HCT116 (cell line): Measurements from ENCODE around the gene NIM1K. TPM values are rescaled to one million over a fixed set of nuclear protein-coding genes. Genes with fewer than 3 reads are reported as not detected.

Experiments
- ATAC-seq: fragments of 200-7000 bp; cut with Tn5 transposase; 2 replicates; pipeline ENCODE4 v1.9.1; 2020; ENCODE audit warnings: mild to moderate bottlenecking, moderate library complexity
- BruUV-seq: library from RNA; stranded (reverse); fragments of 400-500 nt; replicated peaks from 2 replicates; lab custom pipeline; 2021; lab: Mats Ljungman, UMichigan
- CTCF ChIA-PET: fragments of 300-600 bp; sonication (Branson Sonifier 250); formaldehyde crosslinking; loops from one replicate; lab custom pipeline; 2021; ENCODE audit warnings: antibody characterized with exemption; lab: Charles Lee
- POLR2A ChIA-PET: fragments of 300-600, 350-600 bp; sonication (Branson Sonifier 250); formaldehyde crosslinking; loops from one replicate; lab custom pipeline; 2021; ENCODE audit warnings: antibody characterized with exemption; lab: Charles Lee
- RAD21 ChIA-PET, 2 experiments: fragments of 300-600 bp; sonication (Branson Sonifier 250); formaldehyde crosslinking; loops; one replicate each; lab custom pipeline; 2023; ENCODE audit warnings: low total read pairs in 2 of 2; ENCODE audit not compliant: uncharacterized antibody in 2 of 2, unreplicated experiment in 2 of 2, low non-redundant PET in 1 of 2; lab: Charles Lee
- DNase-seq: peaks from one replicate; pipeline ENCODE4 v3.0.0-alpha.2; 2010; ENCODE audit warnings: low read depth, low spot score
- H2AFZ ChIP-seq: fragments of 200-600 bp; shearing (Covaris generic), sonication (generic); 2 replicates; pipeline ENCODE4 v1.6.1; 2017; ENCODE audit warnings: low read depth, mixed run types, mixed read lengths, antibody characterized with exemption, low read length; ENCODE audit not compliant: poor library complexity, severe bottlenecking
- H3K27ac ChIP-seq: 2 replicates; pipeline ENCODE4 v1.5.1; 2012; ENCODE audit warnings: low read depth, low read length
- H3K27me3 ChIP-seq: fragments of 200-600 bp; sonication (generic); 2 replicates; pipeline ENCODE4 v1.6.1; 2016; ENCODE audit warnings: mixed run types, low read length, mixed read lengths; ENCODE audit not compliant: insufficient read depth
- H3K36me3 ChIP-seq, 2 experiments: fragments of 200-500 bp in 1 of 2; fragments of 200-600 bp in 1 of 2; sonication (Bioruptor generic) in 1 of 2; sonication (generic) in 1 of 2; 2 replicates each; pipeline versions ENCODE4 v1.5.1 to v1.6.1; 2014 to 2016; ENCODE audit warnings: low read length in 2 of 2, inconsistent platforms in 1 of 2, mixed read lengths in 1 of 2, mixed run types in 1 of 2; ENCODE audit not compliant: insufficient read depth in 2 of 2, control insufficient read depth in 1 of 2
- H3K4me1 ChIP-seq, 2 experiments: fragments of 200-600 bp in 1 of 2; sonication (generic) in 1 of 2; 2 replicates each; pipeline versions ENCODE4 v1.5.1 to v1.6.1; 2012 to 2017; ENCODE audit warnings: low read length in 2 of 2, inconsistent platforms in 1 of 2, mild to moderate bottlenecking in 1 of 2, mixed read lengths in 1 of 2, mixed run types in 1 of 2, moderate library complexity in 1 of 2; ENCODE audit not compliant: insufficient read depth in 2 of 2, control insufficient read depth in 1 of 2
- H3K4me2 ChIP-seq: fragments of 200-600 bp; sonication (generic); 2 replicates; pipeline ENCODE4 v1.6.1; 2017; ENCODE audit warnings: mixed run types, low read length, mixed read lengths
- H3K4me3 ChIP-seq, 2 experiments: fragments of 200-600 bp in 1 of 2; sonication (generic) in 1 of 2; replicated peaks in 1 of 2; 2 replicates each; pipeline ENCODE4 v1.5.1; 2011 to 2016; ENCODE audit warnings: low read length in 2 of 2, control low read depth in 1 of 2, low read depth in 1 of 2, mild to moderate bottlenecking in 1 of 2, mixed read lengths in 1 of 2, mixed run types in 1 of 2
- H3K79me2 ChIP-seq: fragments of 200-600 bp; sonication (generic); 2 replicates; pipeline ENCODE4 v1.6.1; 2017; ENCODE audit warnings: mild to moderate bottlenecking, mixed run types, low read length, moderate library complexity, mixed read lengths; ENCODE audit not compliant: insufficient read depth
- H3K9ac ChIP-seq: fragments of 200-600 bp; sonication (generic); 2 replicates; pipeline ENCODE4 v1.6.1; 2016; ENCODE audit warnings: low read length, mixed read lengths
- H3K9me2 ChIP-seq: fragments of 200-600 bp; sonication (generic), shearing (Covaris generic); 2 replicates; pipeline ENCODE4 v1.6.1; 2017; ENCODE audit warnings: mixed run types, mild to moderate bottlenecking, moderate library complexity; ENCODE audit not compliant: insufficient read depth
- H3K9me3 ChIP-seq, 2 experiments: fragments of 200-500 bp in 1 of 2; fragments of 200-600 bp in 1 of 2; sonication (Bioruptor generic) in 1 of 2; sonication (generic) in 1 of 2; 2 replicates each; pipeline ENCODE4 v1.6.1; 2014 to 2017; ENCODE audit warnings: low read length in 2 of 2, mixed read lengths in 2 of 2, inconsistent platforms in 1 of 2, low read depth in 1 of 2, mild to moderate bottlenecking in 1 of 2, mixed run types in 1 of 2, moderate library complexity in 1 of 2; ENCODE audit not compliant: control insufficient read depth in 1 of 2, insufficient read depth in 1 of 2
- H4K20me1 ChIP-seq: fragments of 200-600 bp; sonication (generic), shearing (Covaris generic); 2 replicates; pipeline ENCODE4 v1.6.1; 2017; ENCODE audit warnings: mixed run types, mild to moderate bottlenecking, moderate library complexity; ENCODE audit not compliant: insufficient read depth
- ATF3 ChIP-seq: IDR thresholded peaks from 2 replicates; pipeline ENCODE4 v1.6.1; 2012
- CTCF ChIP-seq, 3 experiments: fragments of 200-600 bp in 1 of 3; sonication (generic) in 1 of 3; IDR thresholded peaks in 2 of 3; conservative IDR thresholded peaks in 1 of 3; 2 replicates each; pipeline ENCODE4 v1.5.1; 2012 to 2017; ENCODE audit warnings: low read depth in 2 of 3, low read length in 2 of 3, antibody characterized with exemption in 1 of 3, borderline replicate concordance in 1 of 3, control low read depth in 1 of 3, mild to moderate bottlenecking in 1 of 3, mixed read lengths in 1 of 3, mixed run types in 1 of 3, moderate library complexity in 1 of 3; ENCODE audit not compliant: insufficient read depth in 1 of 3
- EGR1 ChIP-seq: IDR thresholded peaks from 2 replicates; pipeline ENCODE4 v1.6.1; 2012; ENCODE audit warnings: low read depth
- POLR2A ChIP-seq: IDR thresholded peaks from 2 replicates; pipeline ENCODE4 v1.7.0; 2011; ENCODE audit warnings: borderline replicate concordance; ENCODE audit not compliant: insufficient read depth, insufficient read length; ENCODE audit errors: extremely low read depth
- RAD21 ChIP-seq: IDR thresholded peaks from 2 replicates; pipeline ENCODE4 v1.6.1; 2012; ENCODE audit warnings: low read depth, mild to moderate bottlenecking
- SIN3A ChIP-seq: IDR thresholded peaks from 2 replicates; pipeline ENCODE4 v1.6.1; 2012; ENCODE audit warnings: low read depth
- SP1 ChIP-seq: IDR thresholded peaks from 2 replicates; pipeline ENCODE4 v1.6.1; 2012; ENCODE audit warnings: low read depth
- TCF7L2 ChIP-seq: IDR thresholded peaks from 2 replicates; pipeline ENCODE4 v1.7.0; 2011; ENCODE audit warnings: borderline replicate concordance, inconsistent platforms; ENCODE audit not compliant: insufficient read depth, insufficient read length; ENCODE audit errors: extremely low read depth
- YY1 ChIP-seq: IDR thresholded peaks from 2 replicates; pipeline ENCODE4 v1.6.1; 2011; ENCODE audit warnings: low read length, low read depth, moderate library complexity, mild to moderate bottlenecking; ENCODE audit not compliant: insufficient replicate concordance; ENCODE audit errors: extremely low read depth
- ZBTB33 ChIP-seq: IDR thresholded peaks from 2 replicates; pipeline ENCODE4 v1.6.1; 2011; ENCODE audit warnings: mild to moderate bottlenecking, low read length, moderate library complexity; ENCODE audit not compliant: insufficient replicate concordance; ENCODE audit errors: extremely low read depth
- ZFX ChIP-seq: fragments of 450-650 bp; IDR thresholded peaks from 2 replicates; pipeline ENCODE4 v1.6.1; 2017
- intact Hi-C: fragments of 100-400 bp; cut with micrococcal nuclease; formaldehyde crosslinking; loops from 2 replicates; pipeline ENCODE4 v1.10.0; 2022
- total RNA-seq: library from RNA; stranded (reverse); gene quantifications from one replicate; pipeline ENCODE4 v1.2.1, GENCODE V29; 2021; ENCODE audit not compliant: unreplicated experiment
- TF ChIP-seq, protein P1 (sequence below): IDR thresholded peaks from 2 replicates; pipeline ENCODE4 v1.6.1; 2012
- TF ChIP-seq, protein P2 (sequence below): IDR thresholded peaks from 2 replicates; pipeline ENCODE4 v1.6.1; 2012; ENCODE audit warnings: low read depth

Gene NIM1K
- total RNA-seq, 1 experiment from 2014 or later = 0.44 TPM

DNA sequence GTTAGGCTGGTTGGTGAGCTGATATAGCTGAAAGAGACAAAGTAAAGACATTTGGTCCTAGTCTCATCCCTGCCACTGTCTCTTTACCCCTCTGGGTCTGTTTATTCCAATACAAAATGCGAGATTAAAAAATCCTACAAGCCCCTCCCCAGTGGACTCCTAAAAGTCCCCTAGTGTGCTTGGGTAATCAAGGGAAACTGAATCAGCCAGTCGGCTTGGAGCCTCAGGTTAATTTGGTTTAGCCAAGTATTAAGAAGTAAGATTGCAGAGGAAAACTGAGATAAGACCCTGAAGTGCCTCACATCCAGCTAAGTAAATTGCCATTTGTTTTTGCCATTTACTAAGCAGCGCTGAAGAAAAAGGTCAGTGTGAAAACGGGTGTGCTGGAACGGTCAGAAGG lies 10.4 kb downstream of the NIM1K start (continued):
- TF ChIP-seq ZBTB33 (no peak), ZFX (no peak), RAD21 (no peak), SP1 (no peak), EGR1 (no peak), POLR2A (no peak), CTCF (IDR thresholded peaks at IDR 0.05 in 2 of 3, conservative IDR thresholded peaks at IDR 0.05 in 1 of 3; ENCODE audit: borderline replicate concordance in 1 of 3, insufficient read depth in 1 of 3, low read depth in 2 of 3, low read length in 2 of 3) (no peak)
- TF ChIP-seq, protein P1, sequence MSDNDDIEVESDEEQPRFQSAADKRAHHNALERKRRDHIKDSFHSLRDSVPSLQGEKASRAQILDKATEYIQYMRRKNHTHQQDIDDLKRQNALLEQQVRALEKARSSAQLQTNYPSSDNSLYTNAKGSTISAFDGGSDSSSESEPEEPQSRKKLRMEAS = no peak

GRCh38 chr5:43203373-43203772 lies 11.3 kb downstream of the NIM1K start:
- CTCF ChIA-PET = no interaction called here
- TF ChIP-seq TCF7L2 = no peak
- no peak for TF ChIP-seq RAD21
- no peak for TF ChIP-seq SIN3A
- TF ChIP-seq, protein P1 = no peak
- TF ChIP-seq ZFX = no peak
- TF ChIP-seq, protein P2, sequence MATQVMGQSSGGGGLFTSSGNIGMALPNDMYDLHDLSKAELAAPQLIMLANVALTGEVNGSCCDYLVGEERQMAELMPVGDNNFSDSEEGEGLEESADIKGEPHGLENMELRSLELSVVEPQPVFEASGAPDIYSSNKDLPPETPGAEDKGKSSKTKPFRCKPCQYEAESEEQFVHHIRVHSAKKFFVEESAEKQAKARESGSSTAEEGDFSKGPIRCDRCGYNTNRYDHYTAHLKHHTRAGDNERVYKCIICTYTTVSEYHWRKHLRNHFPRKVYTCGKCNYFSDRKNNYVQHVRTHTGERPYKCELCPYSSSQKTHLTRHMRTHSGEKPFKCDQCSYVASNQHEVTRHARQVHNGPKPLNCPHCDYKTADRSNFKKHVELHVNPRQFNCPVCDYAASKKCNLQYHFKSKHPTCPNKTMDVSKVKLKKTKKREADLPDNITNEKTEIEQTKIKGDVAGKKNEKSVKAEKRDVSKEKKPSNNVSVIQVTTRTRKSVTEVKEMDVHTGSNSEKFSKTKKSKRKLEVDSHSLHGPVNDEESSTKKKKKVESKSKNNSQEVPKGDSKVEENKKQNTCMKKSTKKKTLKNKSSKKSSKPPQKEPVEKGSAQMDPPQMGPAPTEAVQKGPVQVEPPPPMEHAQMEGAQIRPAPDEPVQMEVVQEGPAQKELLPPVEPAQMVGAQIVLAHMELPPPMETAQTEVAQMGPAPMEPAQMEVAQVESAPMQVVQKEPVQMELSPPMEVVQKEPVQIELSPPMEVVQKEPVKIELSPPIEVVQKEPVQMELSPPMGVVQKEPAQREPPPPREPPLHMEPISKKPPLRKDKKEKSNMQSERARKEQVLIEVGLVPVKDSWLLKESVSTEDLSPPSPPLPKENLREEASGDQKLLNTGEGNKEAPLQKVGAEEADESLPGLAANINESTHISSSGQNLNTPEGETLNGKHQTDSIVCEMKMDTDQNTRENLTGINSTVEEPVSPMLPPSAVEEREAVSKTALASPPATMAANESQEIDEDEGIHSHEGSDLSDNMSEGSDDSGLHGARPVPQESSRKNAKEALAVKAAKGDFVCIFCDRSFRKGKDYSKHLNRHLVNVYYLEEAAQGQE = no peak
- TF ChIP-seq ATF3 = no peak
- TF ChIP-seq EGR1 = no peak
- no peak for TF ChIP-seq YY1
- no peak for TF ChIP-seq POLR2A
- no peak for TF ChIP-seq SP1
- TF ChIP-seq ZBTB33 = no peak

More at GRCh38 chr5:43203373-43203772, 11.3 kb downstream of the NIM1K start:
- Histone ChIP-seq H3K4me1 (no peaks in the 10 kb centered on the region), H3K27ac (no peak overlapping the region), H3K9ac (no peak overlapping the region), H3K9me3 (no peaks in the 10 kb centered on the region), H3K9me2 (no peaks in the 10 kb centered on the region), H4K20me1 (no peaks in the 10 kb centered on the region), H3K4me3 (no peak overlapping the region), H3K27me3 (no peaks in the 10 kb centered on the region), H3K79me2 (no peaks in the 10 kb centered on the region), H2AFZ (no peak overlapping the region), H3K4me2 (no peak overlapping the region), H3K36me3 (no peaks in the 10 kb centered on the region)
- BruUV-seq = no TSS peak
- RAD21 ChIA-PET = no interaction called here
- intact Hi-C loops = no loop called here
- POLR2A ChIA-PET = no interaction called here
- no peak for DNase-seq
- no peak for ATAC-seq
